Osteocyte (in vitro differentiated cells): ENCODE results near the gene MBNL1. TPM values are rescaled to one million over a fixed set of nuclear protein-coding genes. Genes with fewer than 3 reads are reported as not detected.
A peak's percentile ranks its signal among the peaks of the same experiment; 100 is the strongest.

ENCODE experiments used
- DNase-seq: peaks from one replicate; pipeline ENCODE4 v3.0.0; 2021; ENCODE audit warnings: mixed read lengths; ENCODE audit not compliant: unreplicated experiment; ENCODE audit errors: extremely low spot score
- H3K27ac Mint-ChIP-seq: one replicate; pipeline ENCODE4 v1.8.0; 2021; ENCODE audit warnings: mild to moderate bottlenecking, mixed read lengths; ENCODE audit not compliant: unreplicated experiment
- H3K27me3 Mint-ChIP-seq: one replicate; pipeline ENCODE4 v1.8.0; 2021; ENCODE audit warnings: mixed read lengths; ENCODE audit not compliant: unreplicated experiment
- H3K36me3 Mint-ChIP-seq: one replicate; pipeline ENCODE4 v1.8.0; 2021; ENCODE audit warnings: mixed read lengths; ENCODE audit not compliant: unreplicated experiment
- H3K4me1 Mint-ChIP-seq: one replicate; pipeline ENCODE4 v1.8.0; 2021; ENCODE audit warnings: mixed read lengths; ENCODE audit not compliant: unreplicated experiment
- H3K4me3 Mint-ChIP-seq: one replicate; pipeline ENCODE4 v1.8.0; 2021; ENCODE audit warnings: mild to moderate bottlenecking, moderate library complexity, mixed read lengths; ENCODE audit not compliant: unreplicated experiment
- H3K9me3 Mint-ChIP-seq: one replicate; pipeline ENCODE4 v1.8.0; 2021; ENCODE audit warnings: mixed read lengths; ENCODE audit not compliant: unreplicated experiment
- total RNA-seq: library from RNA; stranded (reverse); gene quantifications from 2 replicates; pipeline ENCODE4 v1.2.1, GENCODE V29; 2021
- TF ChIP-seq, protein P1 (sequence below): fragments of 200-600 bp; sonication (generic); IDR thresholded peaks from 2 replicates; pipeline ENCODE4 v1.5.0; 2021; ENCODE audit warnings: antibody characterized with exemption, mild to moderate bottlenecking, moderate library complexity

The MBNL1 gene
- total RNA-seq, 1 donor from 2014 or later, result 166 TPM

- DNase-seq, result no peak
- Mint-ChIP-seq H3K36me3 (peaks cover 4% of the 10 kb centered on the region), H3K9me3 (no peaks in the 10 kb centered on the region), H3K4me3 (no peak overlapping the region), H3K4me1 (peaks cover 55% of the 10 kb centered on the region), H3K27ac (peak overlapping the region; percentile 59), H3K27me3 (no peaks in the 10 kb centered on the region)
- TF ChIP-seq, protein P1, sequence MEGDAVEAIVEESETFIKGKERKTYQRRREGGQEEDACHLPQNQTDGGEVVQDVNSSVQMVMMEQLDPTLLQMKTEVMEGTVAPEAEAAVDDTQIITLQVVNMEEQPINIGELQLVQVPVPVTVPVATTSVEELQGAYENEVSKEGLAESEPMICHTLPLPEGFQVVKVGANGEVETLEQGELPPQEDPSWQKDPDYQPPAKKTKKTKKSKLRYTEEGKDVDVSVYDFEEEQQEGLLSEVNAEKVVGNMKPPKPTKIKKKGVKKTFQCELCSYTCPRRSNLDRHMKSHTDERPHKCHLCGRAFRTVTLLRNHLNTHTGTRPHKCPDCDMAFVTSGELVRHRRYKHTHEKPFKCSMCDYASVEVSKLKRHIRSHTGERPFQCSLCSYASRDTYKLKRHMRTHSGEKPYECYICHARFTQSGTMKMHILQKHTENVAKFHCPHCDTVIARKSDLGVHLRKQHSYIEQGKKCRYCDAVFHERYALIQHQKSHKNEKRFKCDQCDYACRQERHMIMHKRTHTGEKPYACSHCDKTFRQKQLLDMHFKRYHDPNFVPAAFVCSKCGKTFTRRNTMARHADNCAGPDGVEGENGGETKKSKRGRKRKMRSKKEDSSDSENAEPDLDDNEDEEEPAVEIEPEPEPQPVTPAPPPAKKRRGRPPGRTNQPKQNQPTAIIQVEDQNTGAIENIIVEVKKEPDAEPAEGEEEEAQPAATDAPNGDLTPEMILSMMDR, result no peak
Observed at GRCh38 chr3:152307829-152308474, 39.2 kb downstream of the MBNL1 start.

- TF ChIP-seq, protein P1, result no peak
- H3K36me3 Mint-ChIP-seq, result peaks cover 4% of the 10 kb centered on the region
- H3K27ac Mint-ChIP-seq, result peak overlapping the region; percentile 59
- H3K27me3 Mint-ChIP-seq, result no peaks in the 10 kb centered on the region
- peaks cover 50% of the 10 kb centered on the region for H3K4me1 Mint-ChIP-seq
- DNase-seq, result no peak
- no peaks in the 10 kb centered on the region for H3K9me3 Mint-ChIP-seq
- H3K4me3 Mint-ChIP-seq, result no peak overlapping the region
Observed at GRCh38 chr3:152308475-152308844, 39.7 kb downstream of the MBNL1 start.

GRCh38 chr3:152309031-152309430, 40.3 kb downstream of the MBNL1 start:
- H3K36me3 Mint-ChIP-seq, result peaks cover 4% of the 10 kb centered on the region
- peaks cover 48% of the 10 kb centered on the region for H3K4me1 Mint-ChIP-seq
- TF ChIP-seq, protein P1, result no peak
- no peak overlapping the region for H3K4me3 Mint-ChIP-seq
- H3K27me3 Mint-ChIP-seq, result no peaks in the 10 kb centered on the region
- H3K9me3 Mint-ChIP-seq, result no peaks in the 10 kb centered on the region
- peak overlapping the region; percentile 59 for H3K27ac Mint-ChIP-seq
- DNase-seq, result no peak

DNA sequence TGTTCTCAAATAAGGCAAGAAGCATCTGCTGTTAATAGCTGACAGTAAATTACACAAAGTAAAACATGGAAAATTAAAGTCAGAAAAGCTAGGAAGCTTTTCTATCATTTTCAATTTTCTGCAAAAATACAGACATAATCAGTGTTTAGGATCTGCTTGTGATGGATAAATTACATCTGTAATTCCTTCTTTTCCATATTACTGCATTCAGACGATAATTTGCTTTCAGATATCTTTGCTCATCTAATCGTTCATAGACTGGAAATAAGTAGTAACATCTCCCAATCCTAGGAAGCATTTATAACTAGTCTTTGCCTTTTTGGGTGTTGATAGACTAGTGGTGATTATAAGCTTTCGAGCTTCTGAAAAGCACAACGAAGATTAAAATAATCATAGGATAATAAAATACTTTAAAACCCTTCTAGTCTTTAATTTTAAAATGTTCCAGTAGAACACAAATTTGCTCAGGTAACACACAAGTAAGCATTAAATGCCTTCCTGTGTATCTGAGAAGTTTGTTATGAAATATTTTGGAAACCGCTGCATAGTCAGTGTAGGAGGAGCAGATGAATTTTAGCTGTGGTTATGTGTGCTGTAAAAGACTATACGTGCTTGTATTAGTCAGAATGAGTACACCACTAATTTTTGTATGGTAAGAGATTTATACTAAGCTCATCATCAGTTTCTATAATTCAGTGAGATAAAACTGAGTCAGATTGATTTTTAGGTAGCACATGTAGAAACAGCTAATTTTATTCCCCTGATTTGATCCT, 41.0 kb downstream of the MBNL1 start:
- no peak overlapping the region for H3K4me3 Mint-ChIP-seq
- TF ChIP-seq, protein P1, result no peak
- H3K27me3 Mint-ChIP-seq, result no peaks in the 10 kb centered on the region
- peak overlapping the region; percentile 59 for H3K27ac Mint-ChIP-seq
- H3K9me3 Mint-ChIP-seq, result no peaks in the 10 kb centered on the region
- H3K4me1 Mint-ChIP-seq, result peaks cover 43% of the 10 kb centered on the region
- DNase-seq, result no peak
- H3K36me3 Mint-ChIP-seq, result peaks cover 4% of the 10 kb centered on the region

DNA sequence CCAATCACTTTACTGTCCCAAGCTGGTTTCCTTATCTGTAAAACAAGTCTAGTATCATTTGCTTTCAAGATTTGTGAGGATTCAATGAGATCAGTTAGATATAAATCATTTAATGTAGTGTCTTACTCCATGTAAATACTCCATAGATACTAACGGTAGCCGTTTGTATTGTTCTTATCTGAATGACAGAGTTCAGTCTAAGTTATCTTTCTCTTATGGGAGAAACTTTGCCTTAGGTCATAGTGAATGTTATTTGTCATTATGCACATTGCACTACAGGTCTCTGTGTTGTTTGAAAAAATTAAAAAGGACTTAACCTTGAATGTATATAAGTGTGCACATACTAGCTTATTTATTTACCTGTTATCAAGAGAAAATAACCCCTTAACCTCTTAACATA, 44.7 kb downstream of the MBNL1 start:
- H3K4me3 Mint-ChIP-seq, result no peak overlapping the region
- DNase-seq, result no peak
- H3K36me3 Mint-ChIP-seq, result peaks cover 11% of the 10 kb centered on the region
- no peak overlapping the region for H3K27ac Mint-ChIP-seq
- H3K27me3 Mint-ChIP-seq, result no peaks in the 10 kb centered on the region
- no peaks in the 10 kb centered on the region for H3K9me3 Mint-ChIP-seq
- TF ChIP-seq, protein P1, result no peak
- peaks cover 43% of the 10 kb centered on the region for H3K4me1 Mint-ChIP-seq
